Activated CD8-positive, alpha-beta T cell treated with anti-CD3 and anti-CD28 coated beads, Interleukin-2, amount 10 ng/mL, durations not matched to agents 7 days and 5 days (primary cell): ENCODE results near the gene DTHD1. TPM values are rescaled to one million over a fixed set of nuclear protein-coding genes. Genes with fewer than 3 reads are reported as not detected.

ENCODE experiments used
- ATAC-seq: fragments of 150-1000 bp; cut with Tn5 transposase; one replicate; pipeline ENCODE4 v1.10.0; 2021; ENCODE audit warnings: moderate library complexity
- CTCF ChIA-PET: fragments of 350-600 bp; sonication (Branson Sonifier 250); formaldehyde crosslinking; loops from one replicate; lab custom pipeline; 2021; ENCODE audit warnings: antibody characterized with exemption; lab: Charles Lee
- POLR2A ChIA-PET: fragments of 350-600 bp; sonication (Branson Sonifier 250); formaldehyde crosslinking; loops from one replicate; lab custom pipeline; 2021; ENCODE audit warnings: antibody characterized with exemption; lab: Charles Lee
- DNase-seq: peaks from one replicate; pipeline ENCODE4 v3.0.0-alpha.2; 2020
- H3K27ac Mint-ChIP-seq: one replicate; pipeline ENCODE4 v1.8.0; 2021; ENCODE audit warnings: mild to moderate bottlenecking, mixed read lengths
- H3K27me3 Mint-ChIP-seq: one replicate; pipeline ENCODE4 v1.8.0; 2021; ENCODE audit warnings: low read depth, mixed read lengths
- H3K36me3 Mint-ChIP-seq: one replicate; pipeline ENCODE4 v1.8.0; 2021; ENCODE audit warnings: low read depth, mixed read lengths
- H3K4me1 Mint-ChIP-seq: one replicate; pipeline ENCODE4 v1.8.0; 2021; ENCODE audit warnings: low read depth, mixed read lengths
- H3K4me3 Mint-ChIP-seq: one replicate; pipeline ENCODE4 v1.8.0; 2021; ENCODE audit warnings: mild to moderate bottlenecking, mixed read lengths
- H3K9me3 Mint-ChIP-seq: one replicate; pipeline ENCODE4 v1.8.0; 2022; ENCODE audit warnings: mixed read lengths; ENCODE audit not compliant: insufficient read depth
- total RNA-seq, 2 experiments: library from RNA; stranded (reverse); gene quantifications; one replicate each; pipeline ENCODE4 v1.2.3, GENCODE V29; 2021

Gene DTHD1
- total RNA-seq, 2 experiments from 2014 or later: 0.26 TPM

DNA sequence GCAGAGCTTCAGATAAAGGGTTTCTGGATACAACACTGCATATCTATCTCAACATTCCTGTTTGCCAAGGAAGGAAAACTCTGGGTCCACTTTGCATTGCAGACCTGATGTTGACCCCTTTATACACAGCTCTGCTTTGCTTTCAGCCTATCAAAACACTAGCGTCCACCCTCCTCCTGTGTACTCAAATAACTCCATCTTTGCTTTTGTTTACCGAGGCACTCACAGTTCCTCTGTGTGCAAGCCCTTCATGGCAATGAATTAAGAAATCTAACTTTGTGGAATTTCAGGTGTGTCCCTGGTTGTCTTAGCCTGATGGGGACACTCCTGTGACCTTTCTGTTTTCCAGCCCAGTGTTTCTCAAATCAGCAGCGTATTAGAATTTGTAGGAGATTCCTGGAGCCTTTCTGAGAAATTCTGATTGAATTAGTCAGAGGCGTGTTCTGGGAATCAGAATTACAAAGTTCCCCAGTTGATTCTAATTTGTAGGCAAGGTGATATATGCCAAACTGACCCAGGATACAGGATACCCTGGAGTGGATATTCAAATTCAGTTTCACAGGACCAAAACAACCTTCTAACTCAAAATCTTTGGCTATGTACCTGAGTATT is 68.6 kb downstream of the DTHD1 start:
- Mint-ChIP-seq H3K27ac (no peak overlapping the region), H3K4me1 (peaks cover 24% of the 10 kb centered on the region), H3K4me3 (no peak overlapping the region), H3K36me3 (no peaks in the 10 kb centered on the region), H3K9me3 (no peaks in the 10 kb centered on the region), H3K27me3 (peaks cover 2% of the 10 kb centered on the region)
- POLR2A ChIA-PET: interaction anchor here (1.0 to 1.4 kb wide), 2 partner anchors 17 to 44 kb away, joined by 3 to 4 read pairs; no protein-coding TSS in a partner anchor
- no peak for DNase-seq
- CTCF ChIA-PET: interaction anchor here (0.7 to 5.0 kb wide), 17 partner anchors 9 to 299 kb away, joined by 3 to 123 read pairs (median 5); partner anchors contain the start of gene ARAP2
- ATAC-seq: no peak

DNA sequence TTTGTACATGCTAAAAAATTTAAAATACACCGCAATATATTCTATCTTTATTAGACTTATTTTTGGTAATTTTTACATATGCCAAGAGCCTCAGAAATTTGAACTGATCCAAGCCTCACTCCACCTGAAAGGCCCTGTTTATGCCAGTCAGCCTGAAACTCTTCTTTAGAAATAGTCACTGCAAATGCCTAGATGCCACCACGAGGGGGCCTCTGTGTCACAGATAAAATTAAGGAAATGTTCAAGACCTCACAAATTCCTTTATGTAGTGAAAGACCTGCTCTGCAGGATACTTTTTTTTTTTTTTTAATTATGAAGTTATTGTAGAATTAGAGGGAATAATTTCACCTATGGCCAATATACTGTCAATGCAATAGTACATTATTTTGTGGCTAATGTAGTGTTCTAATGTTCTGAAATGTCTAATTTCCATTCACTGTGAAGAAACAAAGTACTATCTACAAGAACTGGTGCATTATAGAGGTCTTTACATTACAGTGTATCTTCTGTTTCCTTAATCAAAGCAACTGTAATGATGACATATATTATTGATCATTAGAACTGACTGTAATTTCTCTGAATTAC is 69.8 kb downstream of the DTHD1 start:
- Mint-ChIP-seq H3K27ac (no peak overlapping the region), H3K36me3 (no peaks in the 10 kb centered on the region), H3K4me3 (no peak overlapping the region), H3K9me3 (no peaks in the 10 kb centered on the region), H3K27me3 (peaks cover 3% of the 10 kb centered on the region), H3K4me1 (peaks cover 24% of the 10 kb centered on the region)
- ChIA-PET CTCF (interaction anchor here (0.7 to 5.0 kb wide), 6 partner anchors 14 to 51 kb away, joined by 3 to 123 read pairs (median 14); no protein-coding TSS in a partner anchor), POLR2A (interaction anchor here (1.0 kb wide), 1 partner anchor 18 kb away, joined by 4 read pairs; no protein-coding TSS in a partner anchor)
- peak; percentile 85 for DNase-seq
- ATAC-seq: peak; percentile 69

DNA sequence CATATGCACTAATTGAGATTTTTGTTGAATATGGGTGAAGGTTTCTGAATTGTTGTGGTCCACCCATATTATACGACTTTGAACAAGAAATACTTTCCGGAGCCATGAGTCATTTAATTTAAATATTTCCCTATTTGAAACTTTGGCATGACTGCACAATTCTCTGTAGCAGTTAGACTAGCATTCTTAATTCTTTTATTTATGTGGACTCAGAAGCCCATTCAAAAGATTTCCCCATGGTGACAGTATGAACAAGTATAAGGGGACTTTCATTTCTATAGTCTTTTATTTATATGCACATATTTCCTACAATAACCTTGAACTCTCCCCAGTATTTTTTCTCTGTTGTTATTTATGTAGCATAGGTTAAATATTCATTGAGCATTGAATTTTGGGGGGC is 72.6 kb downstream of the DTHD1 start:
- ChIA-PET POLR2A (no interaction called here), CTCF (interaction anchor here (1.1 to 4.3 kb wide), 4 partner anchors 10 to 49 kb away, joined by 3 to 47 read pairs (median 5); no protein-coding TSS in a partner anchor)
- Mint-ChIP-seq H3K4me3 (no peak overlapping the region), H3K27me3 (peaks cover 5% of the 10 kb centered on the region), H3K4me1 (peaks cover 16% of the 10 kb centered on the region), H3K36me3 (no peaks in the 10 kb centered on the region), H3K27ac (no peak overlapping the region), H3K9me3 (no peaks in the 10 kb centered on the region)
- ATAC-seq (no peak), DNase-seq (no peak)

DNA sequence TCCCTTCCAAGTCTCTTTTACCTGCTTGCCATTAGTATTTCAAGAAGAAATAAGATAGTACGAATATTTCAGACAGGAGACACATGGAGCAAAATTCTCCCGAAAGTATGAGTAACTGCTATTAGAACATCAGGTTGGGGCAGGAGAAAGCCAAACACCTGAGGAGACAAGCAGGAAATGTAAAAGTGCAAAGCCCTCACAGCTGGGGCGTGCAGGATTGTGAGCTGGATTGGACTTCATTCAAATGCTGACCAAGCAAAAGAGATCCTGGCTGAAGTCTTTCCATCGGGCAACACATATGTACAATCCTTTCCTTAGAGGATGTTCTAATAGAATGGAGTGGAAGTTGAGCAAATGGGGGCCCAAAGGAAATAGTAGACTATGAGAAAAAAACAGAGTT is 76.8 kb downstream of the DTHD1 start:
- Mint-ChIP-seq H3K27ac (no peak overlapping the region), H3K9me3 (no peaks in the 10 kb centered on the region), H3K4me3 (no peak overlapping the region), H3K4me1 (no peaks in the 10 kb centered on the region), H3K27me3 (peaks cover 5% of the 10 kb centered on the region), H3K36me3 (no peaks in the 10 kb centered on the region)
- DNase-seq: no peak
- no peak for ATAC-seq
- CTCF ChIA-PET: interaction anchor here (0.7 to 3.8 kb wide), 2 partner anchors 37 to 41 kb away, joined by 3 to 26 read pairs; no protein-coding TSS in a partner anchor
- POLR2A ChIA-PET: no interaction called here

DNA sequence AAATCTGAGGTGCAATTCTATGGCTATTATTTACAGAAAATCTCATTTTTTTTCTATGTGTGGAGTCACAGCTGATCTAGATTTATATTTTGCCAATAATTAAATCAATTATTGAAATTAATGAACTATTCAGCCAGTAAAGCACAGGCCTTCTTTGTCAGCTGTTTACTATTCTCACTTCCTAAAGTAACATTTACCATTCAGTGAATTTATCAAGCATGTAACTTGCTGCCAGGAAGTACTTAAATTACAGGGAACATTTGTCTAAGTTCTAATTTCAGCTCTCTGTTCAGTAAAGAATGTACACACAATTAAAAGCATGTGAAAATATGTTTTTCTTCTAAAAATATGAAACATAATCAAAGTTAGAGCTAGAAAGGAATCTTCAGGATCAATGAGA is 79.3 kb downstream of the DTHD1 start:
- H3K27ac Mint-ChIP-seq: no peak overlapping the region
- no peak overlapping the region for H3K4me3 Mint-ChIP-seq
- H3K27me3 Mint-ChIP-seq: peaks cover 2% of the 10 kb centered on the region
- no peaks in the 10 kb centered on the region for H3K4me1 Mint-ChIP-seq
- ChIA-PET CTCF (interaction anchor here (5.3 kb wide), 1 partner anchor 39 kb away, joined by 24 read pairs; no protein-coding TSS in a partner anchor), POLR2A (no interaction called here)
- H3K9me3 Mint-ChIP-seq: no peaks in the 10 kb centered on the region
- ATAC-seq (no peak), DNase-seq (no peak)
- no peaks in the 10 kb centered on the region for H3K36me3 Mint-ChIP-seq

DNA sequence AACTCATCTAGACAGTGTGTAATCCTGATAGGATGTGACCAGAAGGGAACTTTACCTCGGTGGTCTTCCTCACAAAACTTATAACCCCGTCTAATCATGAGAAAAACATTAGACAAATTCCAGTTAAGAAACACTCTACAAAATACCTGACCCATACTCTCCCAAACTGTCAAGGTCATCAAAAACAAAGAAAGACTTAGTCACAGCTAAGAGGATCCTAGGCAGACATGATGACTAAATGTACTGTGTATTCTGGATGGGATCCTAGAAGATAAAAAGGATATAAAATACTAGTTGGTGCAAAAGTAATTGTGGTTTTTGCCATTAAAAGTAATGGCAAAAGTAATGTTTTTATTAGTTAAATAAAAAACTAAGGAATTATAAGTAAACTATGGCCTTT is 81.6 kb downstream of the DTHD1 start:
- Mint-ChIP-seq H3K27ac (no peak overlapping the region), H3K4me1 (no peaks in the 10 kb centered on the region), H3K4me3 (no peak overlapping the region), H3K27me3 (no peaks in the 10 kb centered on the region), H3K9me3 (no peaks in the 10 kb centered on the region), H3K36me3 (no peaks in the 10 kb centered on the region)
- ChIA-PET POLR2A (no interaction called here), CTCF (interaction anchor here (0.8 to 5.3 kb wide), 3 partner anchors 10 to 37 kb away, joined by 3 to 24 read pairs (median 4); no protein-coding TSS in a partner anchor)
- no peak for DNase-seq
- ATAC-seq: no peak

DNA sequence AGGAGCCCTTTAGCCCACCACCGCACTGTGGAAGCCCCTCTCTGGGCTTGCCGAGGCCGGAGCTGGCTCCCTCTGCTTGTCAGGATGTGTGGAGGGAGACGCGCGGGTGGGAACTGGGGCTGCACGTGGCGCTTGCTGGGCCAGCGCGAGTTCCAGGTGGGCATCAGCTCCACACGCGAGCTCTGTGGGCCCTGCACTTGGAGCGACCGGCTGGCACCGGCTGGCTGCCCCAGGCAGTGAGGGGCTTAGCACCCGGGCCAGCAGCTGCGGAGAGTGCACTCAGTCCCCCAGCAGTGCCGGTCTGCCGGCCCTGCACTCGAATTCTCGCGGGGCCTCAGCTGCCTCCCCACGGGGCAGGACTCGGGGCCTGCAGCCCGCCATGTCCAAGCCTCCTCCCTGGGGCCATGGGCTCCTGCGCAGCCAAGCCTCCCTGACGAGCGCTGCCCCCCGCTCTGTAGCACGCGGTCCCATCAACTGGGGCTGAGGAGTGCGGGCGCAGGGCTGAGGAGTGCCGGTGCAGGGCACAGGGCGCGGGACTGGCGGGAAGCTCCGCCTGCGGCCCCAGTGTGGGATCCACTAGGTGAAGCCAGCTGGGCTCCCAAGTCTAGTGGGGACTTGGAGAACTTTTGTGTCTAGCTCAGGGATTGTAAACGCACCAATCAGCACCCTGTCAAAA is 93.6 kb downstream of the DTHD1 start:
- H3K27ac Mint-ChIP-seq: no peak overlapping the region
- no peak for ATAC-seq
- CTCF ChIA-PET: interaction anchor here (2.2 kb wide), 1 partner anchor 25 kb away, joined by 11 read pairs; no protein-coding TSS in a partner anchor

DNA sequence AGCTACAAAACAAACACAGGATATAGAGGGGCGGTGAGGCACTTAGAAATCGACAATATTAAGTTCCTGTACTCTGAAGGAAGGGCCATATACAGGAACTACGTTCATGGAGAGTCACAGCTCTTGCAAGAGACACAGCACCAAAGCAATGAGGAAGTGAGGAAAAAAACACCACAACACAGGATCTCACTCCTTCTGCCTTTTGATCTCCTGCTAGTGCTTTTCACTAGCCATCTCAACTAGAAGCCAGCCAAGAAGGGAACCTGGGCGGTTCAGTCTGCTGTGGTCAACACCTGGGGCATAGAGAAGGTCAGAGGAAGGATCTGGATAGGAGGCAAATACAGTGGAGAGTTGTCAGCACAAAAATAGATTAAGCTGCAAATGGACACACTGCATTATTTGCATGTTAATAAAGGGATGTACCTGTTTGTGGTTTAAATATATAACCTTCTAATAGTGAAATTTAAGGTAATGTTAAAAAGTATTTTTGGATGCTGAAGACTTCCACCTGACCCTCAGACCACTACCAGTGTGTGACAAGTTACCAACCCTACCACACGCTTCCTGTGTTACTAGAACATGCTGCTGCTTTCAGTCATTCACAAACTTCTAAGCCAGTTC is 104.6 kb downstream of the DTHD1 start:
- peak overlapping the region; percentile 95 for H3K27ac Mint-ChIP-seq
- ChIA-PET CTCF (interaction anchor here (0.6 to 5.2 kb wide), 7 partner anchors 8 to 143 kb away, joined by 3 to 51 read pairs (median 3); no protein-coding TSS in a partner anchor), POLR2A (interaction anchor here (1.0 to 1.4 kb wide), 3 partner anchors 38 to 142 kb away, joined by 3 to 4 read pairs (median 3); partner anchors contain the start of gene ARAP2)
- DNase-seq (peak; percentile 64), ATAC-seq (peak; percentile 91)
- peak overlapping the region; percentile 49 for H3K4me3 Mint-ChIP-seq
- peaks cover 25% of the 10 kb centered on the region for H3K4me1 Mint-ChIP-seq
- H3K9me3 Mint-ChIP-seq: no peaks in the 10 kb centered on the region
- peaks cover 2% of the 10 kb centered on the region for H3K27me3 Mint-ChIP-seq
- no peaks in the 10 kb centered on the region for H3K36me3 Mint-ChIP-seq

More for the DNA sequence above, 93.6 kb downstream of the DTHD1 start:
- H3K4me3 Mint-ChIP-seq: no peak overlapping the region
- no peaks in the 10 kb centered on the region for H3K27me3 Mint-ChIP-seq
- H3K36me3 Mint-ChIP-seq: peaks cover 3% of the 10 kb centered on the region
- no peaks in the 10 kb centered on the region for H3K4me1 Mint-ChIP-seq
- H3K9me3 Mint-ChIP-seq: peaks cover 26% of the 10 kb centered on the region
- POLR2A ChIA-PET: no interaction called here
- no peak for DNase-seq

DNA sequence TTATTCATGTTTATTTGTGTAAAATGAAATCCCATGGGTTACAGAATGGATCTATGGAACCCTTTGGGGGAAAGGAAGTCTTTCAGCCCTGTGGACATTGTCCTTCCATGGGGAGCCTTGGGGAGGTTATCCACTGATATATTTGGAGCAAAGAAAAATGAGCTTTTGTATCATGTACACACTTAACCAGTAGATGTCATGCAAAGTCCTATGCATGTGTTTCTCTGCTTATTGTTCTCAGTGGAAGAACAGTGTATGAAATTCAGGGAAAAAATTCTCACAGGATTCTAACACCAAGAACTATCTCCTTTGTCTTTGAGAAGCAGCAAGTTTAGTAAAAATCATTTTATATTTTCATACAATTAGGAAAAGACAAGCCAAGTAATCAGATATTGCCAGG is 105.3 kb downstream of the DTHD1 start:
- Mint-ChIP-seq H3K9me3 (no peaks in the 10 kb centered on the region), H3K27ac (peak overlapping the region; percentile 95), H3K4me1 (peaks cover 25% of the 10 kb centered on the region), H3K36me3 (no peaks in the 10 kb centered on the region), H3K4me3 (no peak overlapping the region), H3K27me3 (peaks cover 2% of the 10 kb centered on the region)
- ATAC-seq (no peak), DNase-seq (no peak)
- ChIA-PET POLR2A (interaction anchor here (1.3 to 1.4 kb wide), 2 partner anchors 101 to 142 kb away, joined by 3 to 4 read pairs; partner anchors contain the start of gene ARAP2), CTCF (interaction anchor here (1.4 to 5.2 kb wide), 3 partner anchors 8 to 144 kb away, joined by 4 to 51 read pairs (median 6); no protein-coding TSS in a partner anchor)

DNA sequence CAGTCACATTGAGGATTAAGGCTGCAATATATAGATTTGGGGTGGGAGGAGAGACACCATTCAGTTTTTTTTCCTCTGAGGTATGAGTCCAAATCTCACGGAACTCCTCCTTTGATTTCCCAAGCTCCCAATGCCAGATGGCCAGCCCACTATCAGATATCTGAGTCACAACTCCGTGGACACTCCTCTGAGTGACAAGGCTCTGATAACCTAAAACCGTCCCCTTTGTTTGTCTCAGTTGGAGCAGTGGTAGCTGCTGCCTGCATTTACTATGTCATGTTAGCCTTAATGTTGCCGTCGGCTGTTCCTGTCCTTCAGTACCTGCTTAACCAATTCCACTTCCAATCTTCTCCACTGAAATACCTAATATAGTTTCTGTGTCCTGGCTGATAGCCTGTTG is 107.3 kb downstream of the DTHD1 start:
- Mint-ChIP-seq H3K4me1 (peaks cover 25% of the 10 kb centered on the region), H3K27ac (no peak overlapping the region), H3K36me3 (no peaks in the 10 kb centered on the region), H3K4me3 (no peak overlapping the region), H3K27me3 (peaks cover 12% of the 10 kb centered on the region), H3K9me3 (no peaks in the 10 kb centered on the region)
- ChIA-PET POLR2A (no interaction called here), CTCF (interaction anchor here (5.2 kb wide), 1 partner anchor 10 kb away, joined by 51 read pairs; no protein-coding TSS in a partner anchor)
- no peak for ATAC-seq
- no peak for DNase-seq

DNA sequence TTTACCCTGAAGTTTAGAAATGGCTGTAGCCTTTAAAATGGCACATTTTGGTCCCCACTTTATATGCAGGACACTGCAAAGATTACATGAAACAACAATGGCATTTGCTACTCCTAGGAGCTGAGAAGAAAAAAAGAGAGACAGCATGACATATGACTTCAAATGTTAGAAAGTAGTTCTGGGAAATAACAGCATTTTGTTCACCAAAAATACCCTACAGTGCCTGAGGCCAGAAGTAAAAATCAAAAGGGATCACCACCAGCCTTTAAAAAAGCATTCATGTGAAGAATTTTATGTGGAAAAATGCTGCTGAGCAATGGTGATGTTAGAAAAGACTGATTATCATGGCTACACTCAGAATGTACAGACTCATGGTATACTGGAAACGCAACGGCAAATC is 110.0 kb downstream of the DTHD1 start:
- no peak overlapping the region for H3K27ac Mint-ChIP-seq
- ATAC-seq (no peak), DNase-seq (no peak)
- CTCF ChIA-PET: interaction anchor here (0.6 to 1.8 kb wide), 2 partner anchors 66 to 1176 kb away, joined by 4 read pairs; no protein-coding TSS in a partner anchor
- peaks cover 12% of the 10 kb centered on the region for H3K27me3 Mint-ChIP-seq
- H3K4me1 Mint-ChIP-seq: peaks cover 18% of the 10 kb centered on the region
- no peaks in the 10 kb centered on the region for H3K9me3 Mint-ChIP-seq
- H3K36me3 Mint-ChIP-seq: no peaks in the 10 kb centered on the region
- POLR2A ChIA-PET: no interaction called here
- H3K4me3 Mint-ChIP-seq: no peak overlapping the region
